PFSK-1 (cell line): Measurements from ENCODE around the gene CPTP.

Experiments
- FOXP2 ChIP-seq: optimal IDR thresholded peaks from 2 replicates; pipeline ENCODE3; 2011; ENCODE audit warnings: borderline replicate concordance, control low read depth, inconsistent platforms; ENCODE audit not compliant: insufficient read depth; ENCODE audit errors: extremely low read length, extremely low read depth
- POLR2AphosphoS5 ChIP-seq: IDR thresholded peaks from 2 replicates; pipeline ENCODE4 v1.6.1; 2012; ENCODE audit warnings: low read depth, mild to moderate bottlenecking, control low read depth, low read length, moderate library complexity
- REST ChIP-seq, 2 experiments: IDR thresholded peaks; 2 replicates each; pipeline versions ENCODE4 v1.6.1 to v1.8.0; 2011 to 2012; ENCODE audit warnings: low read depth in 2 of 2, low read length in 2 of 2, control low read depth in 1 of 2, inconsistent platforms in 1 of 2, mild to moderate bottlenecking in 1 of 2, moderate library complexity in 1 of 2; ENCODE audit not compliant: insufficient read depth in 1 of 2
- SIN3A ChIP-seq: IDR thresholded peaks from 2 replicates; pipeline ENCODE4 v1.6.1; 2012; ENCODE audit warnings: mild to moderate bottlenecking, low read length, moderate library complexity, borderline replicate concordance; ENCODE audit not compliant: insufficient read depth
- TAF1 ChIP-seq: IDR thresholded peaks from 2 replicates; pipeline ENCODE4 v1.6.1; 2012; ENCODE audit warnings: low read length, control low read depth, borderline replicate concordance; ENCODE audit not compliant: insufficient read depth

Gene CPTP

GRCh38 chr1:1343811-1344421, 19.3 kb downstream of the CPTP start:
- TF ChIP-seq TAF1 (no peak), POLR2AphosphoS5 (no peak), SIN3A (no peak), REST (IDR thresholded peaks at IDR 0.05; ENCODE audit: insufficient read depth in 1 of 2, low read depth in 2 of 2, low read length in 2 of 2) (no peak), FOXP2 (no peak)

GRCh38 chr1:1344655-1345361, 20.2 kb downstream of the CPTP start:
- TF ChIP-seq TAF1 (no peak), REST (IDR thresholded peaks at IDR 0.05; ENCODE audit: insufficient read depth in 1 of 2, low read depth in 2 of 2, low read length in 2 of 2) (no peak), FOXP2 (no peak), POLR2AphosphoS5 (no peak), SIN3A (no peak)

GRCh38 chr1:1345384-1345783, 20.8 kb downstream of the CPTP start:
- TF ChIP-seq SIN3A (no peak), REST (IDR thresholded peaks at IDR 0.05; ENCODE audit: insufficient read depth in 1 of 2, low read depth in 2 of 2, low read length in 2 of 2) (no peak)

GRCh38 chr1:1345860-1346500, 21.4 kb downstream of the CPTP start:
- TF ChIP-seq FOXP2 (no peak), TAF1 (no peak), REST (IDR thresholded peaks at IDR 0.05; ENCODE audit: insufficient read depth in 1 of 2, low read depth in 2 of 2, low read length in 2 of 2) (no peak), POLR2AphosphoS5 (no peak), SIN3A (no peak)
